HG03097 (cell line): Measurements from ENCODE around the gene NCAM2.

Source experiments
- ATAC-seq: cut with Tn5 transposase; IDR thresholded peaks from one replicate; pipeline ENCODE4 v1.9.1; 2021; ENCODE audit not compliant: unreplicated experiment, low FRiP score

NCAM2 gene

DNA sequence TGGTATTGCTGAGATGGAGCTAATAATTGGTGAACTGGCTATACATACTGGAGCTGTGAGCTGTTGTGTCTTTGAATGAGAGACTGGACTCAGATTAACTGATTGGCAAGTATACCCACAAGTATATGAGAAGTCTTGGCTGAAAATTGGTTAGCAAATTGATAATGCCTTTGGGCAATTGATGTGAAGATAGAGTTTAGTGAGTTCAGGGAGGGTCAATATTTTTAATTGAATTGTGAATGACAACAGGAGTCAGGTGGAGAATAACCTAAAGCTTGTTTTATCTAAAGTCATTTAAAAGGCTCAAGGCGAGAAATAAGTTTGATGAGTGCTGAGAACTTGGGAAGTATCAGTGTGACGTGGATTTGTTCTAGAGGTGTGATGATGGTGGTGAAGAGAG, 27.5 kb downstream of the NCAM2 start:
- no peak for ATAC-seq

GRCh38 chr21:21028275-21028820, 30.1 kb downstream of the NCAM2 start:
- ATAC-seq = no peak

DNA sequence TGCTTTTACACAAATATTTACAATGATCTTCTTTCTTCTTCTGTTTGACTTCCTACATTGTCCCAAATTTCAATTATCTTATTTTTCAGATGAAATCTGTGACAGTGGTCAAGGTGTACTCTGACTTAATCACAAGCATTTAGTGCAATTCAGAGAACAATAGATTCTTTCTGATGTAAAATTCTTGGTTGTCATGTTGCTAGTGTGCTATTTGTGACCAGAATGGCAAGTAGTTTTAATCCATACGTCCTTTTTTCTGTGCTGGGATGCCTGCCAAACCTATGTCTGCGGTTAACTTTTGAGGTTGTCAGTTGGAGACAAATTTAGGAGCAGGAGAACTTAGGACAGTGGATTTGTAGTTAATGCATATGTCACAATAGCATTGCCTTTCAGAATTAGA, 31.0 kb downstream of the NCAM2 start:
- no peak for ATAC-seq

DNA sequence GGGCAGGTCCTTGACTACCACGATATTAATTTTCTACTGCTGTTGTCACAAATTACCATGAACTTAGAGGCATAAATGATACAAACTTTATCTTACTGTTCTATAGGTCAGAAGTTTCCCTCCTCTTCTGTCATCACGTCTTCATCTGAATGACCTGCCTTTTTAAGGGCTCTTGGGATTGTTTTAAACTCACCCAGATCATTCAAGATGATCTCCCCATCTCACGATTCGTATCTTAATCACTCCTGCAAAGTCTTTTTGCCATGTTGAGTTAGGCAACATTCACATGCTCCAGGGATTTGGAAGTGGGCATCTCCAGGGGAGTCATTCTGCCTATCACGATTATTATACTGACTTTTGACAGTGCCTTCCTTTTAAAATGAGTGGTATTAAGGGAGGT, 32.1 kb downstream of the NCAM2 start:
- ATAC-seq = no peak

- no peak for ATAC-seq
Observed at GRCh38 chr21:21034036-21034435, 35.8 kb downstream of the NCAM2 start.

DNA sequence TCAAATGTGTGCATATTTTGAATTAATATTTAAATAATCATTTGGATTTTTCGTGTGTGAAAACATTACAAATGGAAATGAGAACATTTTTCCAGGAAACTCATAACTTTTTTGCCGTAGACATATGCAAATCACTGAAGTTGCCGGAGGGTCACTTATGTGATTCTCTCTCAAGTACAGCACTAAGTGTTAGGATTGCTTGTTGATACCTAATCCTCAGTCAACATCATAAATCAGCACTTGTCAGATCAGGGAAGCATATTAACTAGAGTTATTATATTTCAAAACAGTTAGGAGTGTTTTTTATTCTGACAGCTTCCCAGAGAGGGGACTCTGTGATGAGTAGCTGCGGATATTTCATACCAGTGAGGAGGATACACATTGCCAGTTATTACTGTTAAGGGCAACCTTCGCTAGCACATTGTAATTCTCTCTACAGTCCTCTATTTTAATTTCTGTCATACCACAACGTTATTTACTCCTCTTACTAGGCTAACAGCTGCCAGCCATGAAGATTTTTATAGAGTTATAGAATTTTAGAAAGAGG, 41.5 kb downstream of the NCAM2 start:
- no peak for ATAC-seq

DNA sequence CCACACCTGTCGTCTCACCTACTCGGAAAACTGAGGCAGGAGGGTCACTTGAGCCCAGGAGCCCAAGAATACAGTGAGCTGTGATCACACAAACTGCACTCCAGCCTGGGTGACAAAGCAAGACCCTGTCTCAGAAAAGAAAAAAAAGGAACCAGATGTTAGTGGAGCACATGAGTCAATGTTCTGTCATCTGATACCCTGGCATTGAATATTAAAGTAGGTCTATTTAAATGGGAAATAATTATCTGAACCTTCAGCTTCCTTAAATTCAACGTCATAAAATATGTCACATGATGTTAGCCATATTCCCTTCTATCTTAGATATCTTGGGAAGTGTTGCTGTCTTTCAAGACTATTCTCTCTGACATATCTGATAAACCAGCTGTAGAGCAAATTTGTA, 47.3 kb downstream of the NCAM2 start:
- no peak for ATAC-seq

GRCh38 chr21:21046063-21046462, 47.9 kb downstream of the NCAM2 start:
- ATAC-seq = no peak

DNA sequence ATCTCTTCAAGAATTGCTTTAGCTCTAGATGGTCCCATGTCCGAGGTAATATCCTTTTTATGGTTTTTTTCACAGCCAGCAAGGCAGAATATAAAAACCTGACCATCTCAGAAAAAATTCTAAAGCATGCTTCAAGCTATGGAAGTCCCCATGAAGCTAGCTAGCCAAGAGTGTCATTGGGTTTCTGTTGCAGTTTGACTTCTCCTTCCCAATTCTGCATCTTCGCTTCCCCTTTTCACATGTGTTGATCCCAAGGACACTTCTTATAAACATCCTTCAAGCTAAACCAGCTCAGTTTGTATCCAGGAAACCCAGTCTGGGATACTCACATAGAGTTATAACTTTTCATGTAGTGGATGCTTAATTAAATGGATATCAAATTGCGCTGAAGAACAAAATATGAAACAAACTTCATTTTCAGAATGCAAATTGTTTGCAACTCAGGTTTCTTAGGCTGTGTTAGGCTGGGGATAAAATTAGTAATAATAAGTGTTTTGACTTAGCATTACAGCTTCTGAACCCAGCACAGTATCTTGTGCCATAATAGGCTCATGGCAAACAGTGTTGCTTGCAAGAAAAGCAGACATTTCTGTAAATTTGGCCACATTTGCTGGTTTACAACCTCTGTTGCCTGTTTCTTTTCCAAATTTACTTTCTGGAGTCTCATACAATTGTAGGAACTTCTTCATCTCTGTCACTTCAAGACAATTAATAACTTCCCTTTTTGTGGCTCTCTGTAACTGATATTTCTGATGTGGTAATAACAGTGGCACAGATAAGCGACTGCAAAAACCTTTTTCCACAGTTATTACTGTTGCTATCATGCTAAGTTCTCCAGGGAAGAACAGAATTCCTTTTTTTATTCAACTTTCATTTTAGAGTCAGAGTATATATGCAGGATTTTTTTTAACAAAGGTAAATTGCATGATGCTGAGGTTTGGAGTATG, 53.2 kb downstream of the NCAM2 start:
- ATAC-seq = no peak

GRCh38 chr21:21052672-21053071, 54.5 kb downstream of the NCAM2 start:
- no peak for ATAC-seq

DNA sequence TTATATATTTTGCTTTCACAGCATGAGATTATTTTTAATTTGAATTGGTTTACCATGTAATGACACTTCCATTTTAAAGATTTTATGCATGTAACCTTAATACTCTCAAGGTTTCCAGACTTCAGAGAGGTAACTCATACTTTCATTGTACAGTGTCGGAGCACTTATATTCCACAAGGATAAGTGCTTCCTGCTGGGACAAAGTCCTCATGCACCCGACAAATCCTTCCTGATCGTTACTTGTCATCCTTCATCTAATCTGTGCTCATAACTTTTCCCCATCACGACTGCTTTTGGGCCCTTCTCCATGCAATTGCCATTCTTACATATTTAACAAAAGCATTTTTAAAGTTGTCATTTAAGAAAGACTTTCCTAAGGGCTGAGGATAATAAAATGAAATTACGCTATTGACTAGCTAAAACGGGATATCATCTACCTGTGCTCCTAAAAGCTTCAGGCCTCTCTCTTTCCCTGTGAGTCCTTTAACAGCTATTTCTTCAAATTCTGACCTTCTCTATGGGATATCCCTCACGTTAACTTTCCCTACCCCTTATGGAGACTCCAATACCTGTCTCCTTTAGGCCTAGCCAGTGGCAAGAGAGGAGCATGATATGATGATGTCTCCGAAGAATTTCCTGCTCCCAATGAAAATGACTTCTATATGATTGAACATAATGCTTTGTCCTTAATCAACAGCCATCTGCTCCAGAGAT, 59.3 kb downstream of the NCAM2 start:
- ATAC-seq = no peak

DNA sequence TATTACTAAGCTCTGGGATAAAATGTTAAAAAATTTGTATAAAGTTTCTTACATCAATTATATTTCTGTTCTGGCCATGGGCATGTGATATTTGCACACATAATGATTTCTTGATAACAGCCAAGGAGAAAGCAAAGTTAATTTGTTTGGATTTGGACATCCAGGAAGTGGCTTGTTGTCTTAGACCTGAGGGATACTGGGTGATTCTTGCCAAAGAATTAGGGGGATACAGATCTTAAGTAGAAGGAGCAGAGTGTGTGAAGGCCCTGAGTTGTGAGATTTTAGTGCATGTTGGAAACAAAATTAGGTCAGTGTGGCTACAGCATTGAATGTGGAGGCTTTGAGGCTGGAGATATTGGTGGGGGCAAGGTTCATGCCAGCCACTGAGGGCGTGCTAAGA, 65.6 kb downstream of the NCAM2 start:
- no peak for ATAC-seq

- no peak for ATAC-seq
Observed at GRCh38 chr21:21064353-21064752, 66.1 kb downstream of the NCAM2 start.

DNA sequence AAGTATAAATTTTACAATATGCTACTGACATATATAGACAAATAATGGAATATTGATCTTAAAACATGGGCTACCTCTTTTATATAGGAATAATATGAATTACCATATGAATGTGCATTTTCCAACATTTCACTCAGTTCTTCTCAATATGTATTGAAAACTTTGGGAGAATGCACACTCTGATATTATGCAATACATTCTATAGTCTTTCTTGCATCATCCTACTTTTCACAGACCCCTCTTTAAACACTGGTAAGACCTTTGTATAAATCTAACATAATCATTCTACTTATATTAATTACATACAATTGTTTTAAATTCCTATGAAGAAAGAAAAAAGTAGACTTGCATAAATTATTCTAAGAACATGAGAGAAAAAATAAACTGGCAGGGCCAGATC, 69.2 kb downstream of the NCAM2 start:
- no peak for ATAC-seq

DNA sequence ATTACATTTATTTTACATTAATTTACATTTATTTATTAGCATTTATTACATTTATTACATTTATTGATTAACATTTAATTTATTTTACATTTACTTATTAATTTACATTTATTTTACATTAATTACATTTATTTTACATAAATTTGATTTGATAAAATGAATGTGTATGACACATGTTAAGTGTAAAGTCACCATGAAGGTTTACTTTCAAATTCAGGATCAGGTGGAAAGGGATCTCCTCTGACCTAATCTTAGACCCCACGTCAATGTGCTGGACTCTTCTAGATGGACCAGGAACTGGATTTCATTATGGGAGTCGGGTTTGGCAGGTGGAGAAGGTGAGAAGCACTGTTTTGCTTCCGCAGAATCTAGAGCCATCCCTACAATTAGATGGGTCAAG, 76.1 kb downstream of the NCAM2 start:
- no peak for ATAC-seq

GRCh38 chr21:21076051-21076450, 77.8 kb downstream of the NCAM2 start:
- no peak for ATAC-seq

- no peak for ATAC-seq
Observed at GRCh38 chr21:21076491-21076890, 78.3 kb downstream of the NCAM2 start.

GRCh38 chr21:21079646-21080045, 81.4 kb downstream of the NCAM2 start:
- ATAC-seq = no peak

DNA sequence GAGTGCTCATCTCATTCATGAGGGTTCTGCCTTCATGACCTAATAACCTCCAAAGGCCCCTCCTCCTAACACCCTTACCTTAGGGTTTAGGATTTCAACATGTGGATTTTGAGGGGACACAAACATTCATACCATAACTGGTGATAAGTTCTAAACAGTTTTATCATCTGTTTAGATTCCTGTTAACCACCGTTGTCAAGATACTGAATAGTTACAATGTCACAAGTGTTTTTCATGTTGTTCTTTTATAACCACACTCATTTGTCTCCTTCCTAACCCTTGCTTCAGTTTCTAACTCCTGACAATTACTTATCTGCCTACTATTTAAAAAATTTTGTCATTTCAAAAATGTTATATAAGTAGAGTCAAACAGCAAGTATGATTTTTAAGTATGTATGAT, 86.0 kb downstream of the NCAM2 start:
- ATAC-seq = no peak

GRCh38 chr21:21085206-21085605, 87.0 kb downstream of the NCAM2 start:
- ATAC-seq = no peak

- no peak for ATAC-seq
Observed at GRCh38 chr21:21096956-21097355, 98.7 kb downstream of the NCAM2 start.
